Measurements from ENCODE around the gene TUBA1C. TPM values are rescaled to one million over a fixed set of nuclear protein-coding genes. Genes with fewer than 3 reads are reported as not detected.
"Not testable (repeated sequence)": the region's sequence is repeated elsewhere in the genome, so short reads cannot be mapped to it uniquely, and the experiment has no call there.

Gene TUBA1C
- total RNA-seq, 2 donors from 2014 or later, result 260 to 263 TPM

DNA sequence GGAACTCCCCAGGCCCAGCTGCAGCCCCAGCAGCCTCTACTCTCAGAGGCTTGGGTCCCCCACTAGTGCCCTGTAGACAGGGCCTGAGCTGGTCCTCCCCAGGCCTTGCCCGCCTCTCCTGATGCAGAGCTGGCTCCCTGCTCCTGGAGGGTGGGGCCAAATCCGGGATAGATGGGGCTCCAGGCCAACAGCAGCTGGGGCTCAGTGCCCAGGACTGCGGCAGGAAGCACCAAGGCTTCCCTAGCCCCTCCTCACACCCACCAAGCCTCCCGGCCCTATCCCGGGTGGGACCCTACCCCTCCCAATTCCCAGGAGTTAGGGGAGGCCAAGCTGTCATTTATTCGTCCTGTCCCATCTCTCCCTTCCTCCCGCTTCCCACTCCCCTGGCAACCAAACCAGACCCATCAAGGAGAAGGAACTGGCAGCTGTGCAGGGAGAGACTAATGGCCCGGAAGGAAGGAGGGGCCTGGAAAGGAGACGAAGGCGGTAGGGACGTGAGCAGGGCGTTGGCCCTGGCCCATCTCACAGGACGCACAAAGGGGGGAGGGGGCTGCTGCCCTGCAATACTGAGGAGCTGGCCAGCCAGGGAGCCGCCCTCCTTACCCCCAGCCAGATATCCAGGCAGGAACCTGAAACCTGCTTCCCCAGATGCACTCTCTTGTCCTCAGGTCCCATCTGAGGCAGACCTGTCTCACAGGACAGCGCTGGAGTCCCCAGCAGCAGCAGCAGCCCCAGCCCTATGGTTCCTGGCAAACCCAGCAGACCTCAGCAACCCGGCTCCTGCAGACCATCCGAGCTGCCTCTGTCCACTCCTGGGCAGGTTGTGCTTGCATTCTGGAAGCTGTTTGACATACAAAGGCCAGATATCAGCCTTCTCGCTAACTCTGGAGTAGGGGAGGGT lies 28.4 kb downstream of the TUBA1C start:
- H3K36me3 Mint-ChIP-seq, result no peaks in the 10 kb centered on the region
- H3K9me3 Mint-ChIP-seq, result no peaks in the 10 kb centered on the region
- no peak for ATAC-seq
- no peak for DNase-seq (ENCODE audit: low spot score in 2 of 2)
- H3K27ac Mint-ChIP-seq, result no peak overlapping the region

GRCh38 chr12:49294086-49294803 lies 29.4 kb downstream of the TUBA1C start:
- ATAC-seq (no peak), DNase-seq (ENCODE audit: low spot score in 2 of 2) (no peak)
- Mint-ChIP-seq H3K9me3 (no peaks in the 10 kb centered on the region), H3K27ac (no peak overlapping the region), H3K36me3 (no peaks in the 10 kb centered on the region)

GRCh38 chr12:49294804-49295081 lies 29.9 kb downstream of the TUBA1C start:
- H3K36me3 Mint-ChIP-seq, result no peaks in the 10 kb centered on the region
- DNase-seq (ENCODE audit: low spot score in 2 of 2) (no peak), ATAC-seq (no peak)
- no peak overlapping the region for H3K27ac Mint-ChIP-seq
- no peaks in the 10 kb centered on the region for H3K9me3 Mint-ChIP-seq

- no peak for ATAC-seq
- Mint-ChIP-seq H3K36me3 (no peaks in the 10 kb centered on the region), H3K9me3 (no peaks in the 10 kb centered on the region), H3K27ac (no peak within 1 kb of the TSS)
- DNase-seq (ENCODE audit: low spot score in 2 of 2), result no peak
Measured at GRCh38 chr12:49295082-49295936, 30.4 kb downstream of the TUBA1C start, which contains the start of gene PRPH. Gene PRPH, plus strand, starts transcription at chr12:49295147. Its CDS starts 54 bp downstream, at chr12:49295201.

GRCh38 chr12:49296034-49296835 lies 31.4 kb downstream of the TUBA1C start:
- Mint-ChIP-seq H3K9me3 (no peaks in the 10 kb centered on the region), H3K27ac (no peak overlapping the region), H3K36me3 (no peaks in the 10 kb centered on the region)
- DNase-seq (ENCODE audit: low spot score in 2 of 2) (peak in 1 of 2 donors; percentile 78), ATAC-seq (peak; percentile 77 to 81)

DNA sequence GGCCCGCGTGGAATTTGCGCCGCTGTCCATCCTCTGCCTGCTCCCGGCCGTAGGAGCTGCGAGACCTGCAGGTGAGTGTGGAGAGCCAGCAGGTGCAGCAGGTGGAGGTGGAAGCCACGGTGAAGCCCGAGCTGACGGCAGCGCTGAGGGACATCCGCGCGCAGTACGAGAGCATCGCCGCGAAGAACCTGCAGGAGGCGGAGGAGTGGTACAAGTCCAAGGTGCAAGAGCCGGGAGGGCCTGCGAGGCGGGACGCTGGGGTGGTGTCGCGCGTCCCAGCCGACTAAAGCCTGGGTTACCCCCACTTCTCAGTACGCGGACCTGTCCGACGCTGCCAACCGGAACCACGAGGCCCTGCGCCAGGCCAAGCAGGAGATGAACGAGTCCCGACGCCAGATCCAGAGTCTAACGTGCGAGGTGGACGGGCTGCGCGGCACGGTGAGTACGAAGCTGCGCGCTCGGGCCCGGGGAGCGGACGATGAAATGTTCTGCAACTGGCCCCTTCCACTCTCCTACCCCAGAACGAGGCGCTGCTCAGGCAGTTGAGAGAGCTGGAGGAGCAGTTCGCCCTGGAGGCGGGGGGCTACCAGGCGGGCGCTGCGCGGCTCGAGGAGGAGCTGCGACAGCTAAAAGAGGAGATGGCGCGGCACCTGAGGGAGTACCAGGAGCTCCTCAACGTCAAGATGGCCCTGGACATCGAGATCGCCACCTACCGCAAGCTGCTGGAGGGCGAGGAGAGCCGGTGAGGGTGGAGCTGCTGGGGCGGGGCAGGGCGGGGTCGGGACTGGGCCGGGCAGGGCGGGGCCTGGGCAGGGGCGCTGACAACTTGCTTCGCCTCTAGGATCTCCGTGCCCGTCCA lies 32.2 kb downstream of the TUBA1C start:
- Mint-ChIP-seq H3K36me3 (no peaks in the 10 kb centered on the region), H3K27ac (no peak overlapping the region), H3K9me3 (no peaks in the 10 kb centered on the region)
- DNase-seq (ENCODE audit: low spot score in 2 of 2), result peak in 1 of 2 donors; percentile 48
- peak; percentile 42 to 73 for ATAC-seq

GRCh38 chr12:49297695-49298060 lies 32.8 kb downstream of the TUBA1C start:
- H3K27ac Mint-ChIP-seq, result no peak overlapping the region
- DNase-seq (ENCODE audit: low spot score in 2 of 2) (no peak), ATAC-seq (peak; percentile 6 to 37)
- no peaks in the 10 kb centered on the region for H3K36me3 Mint-ChIP-seq
- H3K9me3 Mint-ChIP-seq, result no peaks in the 10 kb centered on the region

DNA sequence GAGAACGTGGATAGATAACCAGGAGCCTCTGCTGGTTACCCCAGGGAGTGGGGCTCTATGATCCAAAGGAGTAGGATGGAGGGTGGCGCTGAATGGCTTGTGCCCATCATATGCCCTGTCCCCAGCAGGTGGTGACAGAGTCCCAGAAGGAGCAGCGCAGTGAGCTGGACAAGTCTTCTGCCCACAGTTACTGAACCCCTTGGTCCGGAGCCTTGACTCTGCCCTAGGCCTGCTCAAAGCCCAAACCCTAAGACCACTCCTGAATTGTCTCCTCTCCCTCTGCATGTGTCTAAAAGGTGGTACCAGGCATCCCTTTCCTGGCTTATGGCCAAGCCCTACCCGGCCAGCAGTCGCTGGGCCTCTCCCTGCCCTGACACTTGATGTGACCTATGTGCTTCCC lies 33.3 kb downstream of the TUBA1C start:
- Mint-ChIP-seq H3K9me3 (no peaks in the 10 kb centered on the region), H3K27ac (no peak overlapping the region), H3K36me3 (no peaks in the 10 kb centered on the region)
- no peak for DNase-seq (ENCODE audit: low spot score in 2 of 2)
- ATAC-seq, result peak; percentile 21 to 54

- no peaks in the 10 kb centered on the region for H3K9me3 Mint-ChIP-seq
- H3K36me3 Mint-ChIP-seq, result no peaks in the 10 kb centered on the region
- no peak for DNase-seq (ENCODE audit: low spot score in 2 of 2)
- ATAC-seq, result peak; percentile 69 to 74
- peak overlapping the region in 1 of 2 donors; percentile 37 for H3K27ac Mint-ChIP-seq
Measured at GRCh38 chr12:49301760-49302159, 36.9 kb downstream of the TUBA1C start.

GRCh38 chr12:49304161-49304560 lies 39.3 kb downstream of the TUBA1C start:
- no peaks in the 10 kb centered on the region for H3K36me3 Mint-ChIP-seq
- ATAC-seq, result no peak
- H3K27ac Mint-ChIP-seq, result no peak overlapping the region
- no peaks in the 10 kb centered on the region for H3K9me3 Mint-ChIP-seq
- DNase-seq (ENCODE audit: low spot score in 2 of 2), result no peak

DNA sequence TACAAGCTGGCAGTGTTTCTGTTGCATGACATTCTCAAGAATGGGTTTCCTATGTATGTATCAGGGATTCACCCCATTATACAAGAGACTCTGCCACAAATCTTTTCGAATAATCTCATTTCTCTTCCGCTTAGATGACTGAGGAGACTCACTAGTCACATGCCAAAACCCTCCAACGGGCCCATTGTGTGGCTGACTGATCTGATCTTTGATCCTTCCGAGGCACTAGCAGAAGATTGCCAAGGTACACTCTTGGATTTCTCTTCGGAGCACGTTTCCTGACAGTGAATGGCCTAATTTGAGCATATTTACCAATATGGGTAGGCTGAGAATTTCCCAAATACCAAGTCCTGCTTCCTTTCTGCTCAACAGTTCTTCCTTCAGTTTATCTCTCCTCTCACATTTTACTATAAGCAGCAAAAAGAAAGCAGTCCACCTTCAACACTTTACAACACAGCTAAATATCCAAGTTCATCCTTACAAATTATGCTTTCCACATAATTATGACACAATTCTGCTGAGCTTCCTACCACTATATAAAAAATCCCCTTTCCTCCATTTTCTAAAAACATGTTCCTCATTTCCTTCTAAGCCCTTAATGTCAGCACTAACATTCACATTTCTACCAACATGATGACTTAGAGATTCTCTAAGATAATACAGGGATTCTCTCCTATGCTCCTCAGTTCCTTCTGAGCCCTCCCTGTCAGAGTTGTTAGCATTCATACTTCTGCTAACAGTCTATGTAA lies 41.1 kb downstream of the TUBA1C start:
- Mint-ChIP-seq H3K9me3 (no peaks in the 10 kb centered on the region), H3K36me3 (no peaks in the 10 kb centered on the region), H3K27ac (no peak overlapping the region)
- DNase-seq (ENCODE audit: low spot score in 2 of 2), result no peak
- no peak for ATAC-seq

- Mint-ChIP-seq H3K27ac (no peak overlapping the region), H3K36me3 (no peaks in the 10 kb centered on the region), H3K9me3 (no peaks in the 10 kb centered on the region)
- ATAC-seq (no peak), DNase-seq (ENCODE audit: low spot score in 2 of 2) (no peak)
Measured at GRCh38 chr12:49309386-49309785, 44.5 kb downstream of the TUBA1C start.

- not testable (repeated sequence) for DNase-seq (ENCODE audit: low spot score in 2 of 2); H3K9me3 Mint-ChIP-seq; ATAC-seq; H3K36me3 Mint-ChIP-seq; H3K27ac Mint-ChIP-seq
Measured at GRCh38 chr12:49310451-49311000, 45.6 kb downstream of the TUBA1C start.

DNA sequence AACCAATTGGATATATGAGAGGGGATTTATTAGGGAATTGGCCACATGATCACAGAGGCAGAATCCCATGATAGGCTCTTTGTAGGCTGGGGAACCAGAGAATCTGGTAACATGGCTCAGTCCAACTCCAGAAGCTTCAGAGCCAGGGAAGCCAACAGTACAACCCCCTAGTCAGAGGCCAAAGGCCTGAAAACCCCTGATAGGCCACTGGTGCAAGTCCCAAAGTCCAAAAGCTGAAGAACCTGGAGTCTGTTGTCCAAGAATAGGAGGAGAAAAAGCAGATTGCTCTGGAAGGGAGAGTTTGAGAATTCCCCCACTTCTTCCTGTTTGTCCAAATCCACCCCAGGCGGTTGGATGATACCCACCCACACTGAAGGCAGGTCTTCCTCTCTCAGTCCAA lies 49.9 kb downstream of the TUBA1C start:
- DNase-seq (ENCODE audit: low spot score in 2 of 2), result no peak
- no peak for ATAC-seq
- Mint-ChIP-seq H3K27ac (no peak overlapping the region), H3K36me3 (no peaks in the 10 kb centered on the region), H3K9me3 (no peaks in the 10 kb centered on the region)

- ATAC-seq; H3K9me3 Mint-ChIP-seq; H3K36me3 Mint-ChIP-seq; DNase-seq (ENCODE audit: low spot score in 2 of 2); H3K27ac Mint-ChIP-seq: not testable (repeated sequence)
Measured at GRCh38 chr12:49317118-49317517, 52.2 kb downstream of the TUBA1C start.

All from activated naive CD4-positive, alpha-beta T cell treated with anti-CD3 and anti-CD28 coated beads, Interleukin-2, amount 50 U/mL, for 72 hours (primary cell).